ENCODE data around the gene KHDC3L. TPM values are rescaled to one million over a fixed set of nuclear protein-coding genes. Genes with fewer than 3 reads are reported as not detected.

Gene KHDC3L
- total RNA-seq, 1 experiment from 2014 or later: not detected

- ATAC-seq: no peak
- CTCF ChIA-PET: no interaction called here
- DNase-seq: no peak
Observed at GRCh38 chr6:73341335-73341734, 21.1 kb upstream of the KHDC3L start.

GRCh38 chr6:73342174-73342573, 20.3 kb upstream of the KHDC3L start:
- no peaks in the 10 kb centered on the region for H4K20me1 ChIP-seq (ENCODE audit: low read length)
- H3F3A ChIP-seq (ENCODE audit: low read length, unreplicated experiment): no peaks in the 10 kb centered on the region
- ATAC-seq: no peak
- no peak for DNase-seq
- H3K4me3 ChIP-seq (ENCODE audit: low read length): no peak overlapping the region
- no peak overlapping the region for H3K9ac ChIP-seq (ENCODE audit: low read length)
- H2AFZ ChIP-seq (ENCODE audit: low read length): no peak overlapping the region
- no peaks in the 10 kb centered on the region for H3K36me3 ChIP-seq (ENCODE audit: low read depth, low read length)
- CTCF ChIA-PET: no interaction called here
- POLR2A ChIA-PET (ENCODE audit: unreplicated experiment): no interaction called here
- H3K9me2 ChIP-seq (replicated peaks; ENCODE audit: low read length): no peaks in the 10 kb centered on the region
- no peaks in the 10 kb centered on the region for H3K9me3 ChIP-seq (ENCODE audit: low read length)
- TF ChIP-seq CTCF (conservative IDR thresholded peaks at IDR 0.05; ENCODE audit: low read depth, low read length) (no peak), EZH2 (IDR thresholded peaks at IDR 0.05; ENCODE audit: low read length, unreplicated experiment) (no peak), EZH2phosphoT487 (IDR thresholded peaks at IDR 0.05; ENCODE audit: borderline replicate concordance, low read length) (no peak)
- no peaks in the 10 kb centered on the region for H3K79me2 ChIP-seq (ENCODE audit: low read length)
- H3K27ac ChIP-seq (ENCODE audit: low read length): no peak overlapping the region
- H3K27me3 ChIP-seq (ENCODE audit: low read length): no peaks in the 10 kb centered on the region
- H3K4me1 ChIP-seq (ENCODE audit: insufficient read depth, low read length): no peaks in the 10 kb centered on the region
- intact Hi-C loops (cut with micrococcal nuclease): no loop called here
- H3K4me2 ChIP-seq (ENCODE audit: low read length): no peak overlapping the region
- no TSS peak for BruUV-seq (replicated peaks)

More at GRCh38 chr6:73341335-73341734, 21.1 kb upstream of the KHDC3L start:
- H3K4me2 ChIP-seq (ENCODE audit: low read length): no peak overlapping the region
- H3K4me1 ChIP-seq (ENCODE audit: insufficient read depth, low read length): no peaks in the 10 kb centered on the region
- H3F3A ChIP-seq (ENCODE audit: low read length, unreplicated experiment): no peaks in the 10 kb centered on the region
- H3K4me3 ChIP-seq (ENCODE audit: low read length): no peak overlapping the region
- POLR2A ChIA-PET (ENCODE audit: unreplicated experiment): no interaction called here
- no peak overlapping the region for H3K27ac ChIP-seq (ENCODE audit: low read length)
- H3K9ac ChIP-seq (ENCODE audit: low read length): no peak overlapping the region
- no peaks in the 10 kb centered on the region for H3K36me3 ChIP-seq (ENCODE audit: low read depth, low read length)
- TF ChIP-seq CTCF (conservative IDR thresholded peaks at IDR 0.05; ENCODE audit: low read depth, low read length) (no peak), EZH2phosphoT487 (IDR thresholded peaks at IDR 0.05; ENCODE audit: borderline replicate concordance, low read length) (no peak), EZH2 (IDR thresholded peaks at IDR 0.05; ENCODE audit: low read length, unreplicated experiment) (no peak)
- intact Hi-C loops (cut with micrococcal nuclease): no loop called here
- BruUV-seq (replicated peaks): no TSS peak
- no peaks in the 10 kb centered on the region for H3K27me3 ChIP-seq (ENCODE audit: low read length)
- H3K9me3 ChIP-seq (ENCODE audit: low read length): no peaks in the 10 kb centered on the region
- H3K9me2 ChIP-seq (replicated peaks; ENCODE audit: low read length): no peaks in the 10 kb centered on the region
- H2AFZ ChIP-seq (ENCODE audit: low read length): no peak overlapping the region
- H3K79me2 ChIP-seq (ENCODE audit: low read length): no peaks in the 10 kb centered on the region
- no peaks in the 10 kb centered on the region for H4K20me1 ChIP-seq (ENCODE audit: low read length)

DNA sequence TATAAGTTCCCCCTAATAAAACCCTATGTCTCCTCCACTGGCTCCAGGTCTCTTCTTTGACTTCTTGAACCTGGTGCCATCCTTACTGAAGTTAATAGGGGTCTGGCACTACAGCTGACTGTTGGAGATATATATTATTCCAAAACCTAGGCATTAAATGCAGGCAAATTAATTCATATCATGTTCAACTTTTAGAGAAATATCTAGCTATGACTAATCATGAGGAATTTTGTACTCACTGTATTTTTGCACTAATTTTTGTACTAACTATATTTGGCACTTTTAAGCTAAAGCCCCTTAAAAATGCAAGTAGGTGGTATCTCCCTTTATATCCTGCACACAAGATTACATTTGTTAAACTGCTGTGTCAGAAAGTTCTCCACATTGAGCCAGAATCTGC, 19.3 kb upstream of the KHDC3L start:
- intact Hi-C loops (cut with micrococcal nuclease): no loop called here
- POLR2A ChIA-PET (ENCODE audit: unreplicated experiment): no interaction called here
- H2AFZ ChIP-seq (ENCODE audit: low read length): no peak overlapping the region
- H3F3A ChIP-seq (ENCODE audit: low read length, unreplicated experiment): no peaks in the 10 kb centered on the region
- no peaks in the 10 kb centered on the region for H3K79me2 ChIP-seq (ENCODE audit: low read length)
- H3K9ac ChIP-seq (ENCODE audit: low read length): no peak overlapping the region
- DNase-seq (no peak), ATAC-seq (no peak)
- H3K4me3 ChIP-seq (ENCODE audit: low read length): no peak overlapping the region
- H3K4me2 ChIP-seq (ENCODE audit: low read length): no peak overlapping the region
- BruUV-seq (replicated peaks): no TSS peak
- no peaks in the 10 kb centered on the region for H3K9me3 ChIP-seq (ENCODE audit: low read length)
- no peaks in the 10 kb centered on the region for H3K4me1 ChIP-seq (ENCODE audit: insufficient read depth, low read length)
- no peaks in the 10 kb centered on the region for H4K20me1 ChIP-seq (ENCODE audit: low read length)
- H3K27ac ChIP-seq (ENCODE audit: low read length): no peak overlapping the region
- no peaks in the 10 kb centered on the region for H3K36me3 ChIP-seq (ENCODE audit: low read depth, low read length)
- H3K9me2 ChIP-seq (replicated peaks; ENCODE audit: low read length): no peaks in the 10 kb centered on the region
- H3K27me3 ChIP-seq (ENCODE audit: low read length): no peaks in the 10 kb centered on the region
- CTCF ChIA-PET: no interaction called here
- TF ChIP-seq EZH2phosphoT487 (IDR thresholded peaks at IDR 0.05; ENCODE audit: borderline replicate concordance, low read length): no peak

Data from PC-3 (cell line).